GM21786 (cell line): Measurements from ENCODE around the gene ALDH2.
"Not testable (repeated sequence)": the region's sequence is repeated elsewhere in the genome, so short reads cannot be mapped to it uniquely, and the experiment has no call there.

Experiments
- ATAC-seq: cut with Tn5 transposase; IDR thresholded peaks from one replicate; pipeline ENCODE4 v1.9.1; 2021; ENCODE audit not compliant: unreplicated experiment

Gene ALDH2

GRCh38 chr12:111785651-111786050, 18.9 kb downstream of the ALDH2 start:
- ATAC-seq = no peak

DNA sequence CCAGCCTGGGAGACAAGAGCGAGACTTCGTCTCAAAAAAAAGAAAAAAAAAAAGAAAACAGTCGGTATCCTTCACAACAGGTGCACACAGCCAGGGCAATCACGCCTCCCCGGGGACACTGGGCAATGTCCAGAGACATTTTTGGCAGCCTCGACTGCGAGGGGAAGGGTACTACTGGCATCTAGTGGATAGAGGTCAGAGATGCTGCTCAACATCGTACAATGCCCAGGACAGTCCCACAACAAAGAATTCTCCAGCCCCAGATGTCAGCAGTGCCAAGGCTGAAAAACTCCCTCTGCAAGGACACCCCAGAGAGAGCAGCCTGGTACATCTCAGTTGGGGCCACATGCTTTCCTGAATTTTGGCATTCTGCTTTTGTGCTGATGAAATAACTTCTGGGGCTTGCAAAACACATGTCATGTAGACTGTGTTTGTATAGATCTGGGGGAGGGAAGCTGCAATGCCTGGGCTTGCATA, 21.5 kb downstream of the ALDH2 start:
- ATAC-seq = no peak

DNA sequence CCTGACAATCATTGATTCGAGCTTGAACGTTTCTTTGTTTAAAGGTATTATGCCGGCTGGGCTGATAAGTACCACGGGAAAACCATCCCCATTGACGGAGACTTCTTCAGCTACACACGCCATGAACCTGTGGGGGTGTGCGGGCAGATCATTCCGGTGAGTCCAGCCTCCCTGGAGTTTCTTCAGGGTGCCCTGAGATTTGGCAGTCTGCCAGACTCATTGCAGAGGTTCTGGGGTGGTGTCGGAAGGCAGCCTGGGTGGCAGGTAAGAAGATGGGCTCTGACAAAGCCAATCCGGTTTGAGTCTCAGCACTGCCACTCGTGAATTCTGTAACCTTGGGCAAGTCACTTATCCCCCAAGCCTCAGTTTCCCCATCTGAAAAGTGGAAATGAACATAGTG, 23.0 kb downstream of the ALDH2 start:
- ATAC-seq = no peak

- no peak for ATAC-seq
These were observed 24.8 kb downstream of the ALDH2 start for GRCh38 chr12:111791507-111791906.

DNA sequence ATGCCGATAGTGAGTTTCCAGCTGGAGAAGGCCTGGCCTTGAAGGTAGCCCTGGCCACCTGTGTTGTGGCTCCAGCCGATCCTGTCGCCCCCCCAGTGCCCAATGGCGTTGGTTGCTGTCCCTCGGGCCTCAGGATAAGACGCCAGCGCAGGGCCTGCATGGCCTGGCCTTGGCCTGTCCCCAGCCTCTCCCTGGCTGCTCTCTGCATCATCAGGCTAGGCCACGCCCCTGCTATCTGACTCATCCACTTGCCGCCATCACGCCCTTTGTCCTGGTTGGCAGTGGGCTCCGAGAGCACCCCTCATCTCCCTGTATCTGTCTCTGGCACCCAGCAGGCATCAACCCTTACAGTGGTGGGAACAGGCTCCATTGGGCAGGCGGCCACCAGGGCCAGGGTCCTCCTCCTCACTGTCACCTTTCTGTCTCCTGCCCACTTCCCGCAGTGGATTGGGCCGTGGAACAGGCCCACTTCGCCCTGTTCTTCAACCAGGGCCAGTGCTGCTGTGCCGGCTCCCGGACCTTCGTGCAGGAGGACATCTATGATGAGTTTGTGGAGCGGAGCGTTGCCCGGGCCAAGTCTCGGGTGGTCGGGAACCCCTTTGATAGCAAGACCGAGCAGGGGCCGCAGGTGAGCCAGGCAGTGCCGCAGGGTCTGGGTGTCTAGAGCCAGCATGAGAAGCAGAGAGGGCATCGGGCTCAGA, 25.6 kb downstream of the ALDH2 start:
- no peak for ATAC-seq

DNA sequence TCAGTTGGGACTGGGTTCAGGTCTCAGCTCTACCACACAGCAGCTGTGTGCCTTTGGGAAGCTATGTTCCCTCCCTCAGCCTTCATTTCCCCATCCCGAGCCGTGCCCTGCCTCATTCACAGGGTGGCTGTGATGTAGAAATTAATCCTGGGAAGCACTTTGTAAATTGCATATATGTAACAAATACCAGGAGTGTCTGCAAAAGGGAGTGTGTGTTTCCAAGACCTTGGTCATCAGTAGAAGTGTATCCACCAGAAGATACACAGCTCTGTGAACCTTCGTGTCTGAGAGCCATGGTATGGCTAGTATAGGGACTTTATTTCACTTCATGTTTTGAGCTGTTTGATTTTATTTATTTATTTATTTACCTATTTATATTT, 26.1 kb downstream of the ALDH2 start:
- no peak for ATAC-seq

DNA sequence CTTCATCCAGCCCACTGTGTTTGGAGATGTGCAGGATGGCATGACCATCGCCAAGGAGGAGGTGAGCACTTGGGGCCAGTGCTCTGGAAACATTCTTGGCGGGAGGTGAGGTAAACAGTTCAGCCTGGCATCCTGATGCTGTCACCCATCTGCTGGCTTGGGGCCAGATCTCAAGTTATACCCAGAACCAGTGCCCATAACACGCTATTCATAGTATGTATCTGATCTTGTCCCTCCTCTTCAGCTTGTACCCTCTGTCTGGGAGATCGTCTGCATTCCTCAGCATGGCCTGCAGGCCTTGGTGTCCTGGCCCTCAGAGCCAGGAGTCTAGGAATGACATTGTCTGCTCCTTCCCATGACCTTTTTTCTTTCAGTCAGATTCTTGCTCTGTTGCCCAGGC, 31.4 kb downstream of the ALDH2 start:
- ATAC-seq = no peak

GRCh38 chr12:111799758-111800157, 33.0 kb downstream of the ALDH2 start:
- no peak for ATAC-seq

DNA sequence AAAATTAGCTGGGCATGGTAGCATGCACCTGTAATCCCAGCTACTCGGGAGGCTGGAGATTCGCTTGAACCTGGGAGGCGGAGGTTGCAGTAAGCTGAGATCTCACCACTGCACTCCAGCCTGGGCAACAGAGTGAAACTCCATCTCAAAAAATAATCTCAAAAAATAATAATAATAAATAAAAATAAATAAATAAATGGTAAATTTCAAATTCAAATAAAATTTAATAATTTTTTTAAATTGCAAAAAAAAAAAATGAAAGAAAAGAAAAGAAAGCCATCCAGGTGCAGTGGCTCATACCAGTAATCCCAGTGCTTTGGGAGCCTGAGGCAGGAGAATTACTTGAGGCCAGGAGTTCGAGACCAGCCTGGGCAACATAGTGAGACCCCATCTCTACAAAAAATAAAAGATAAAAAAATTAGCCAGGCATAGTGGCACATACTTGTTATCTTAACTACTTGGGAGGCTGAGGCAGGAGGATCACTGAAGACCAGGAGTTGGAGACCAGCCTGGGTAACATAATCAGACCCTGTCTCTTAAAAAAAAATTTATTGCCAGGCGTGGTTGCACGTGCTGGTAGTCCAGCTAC, 36.4 kb downstream of the ALDH2 start:
- no peak for ATAC-seq

DNA sequence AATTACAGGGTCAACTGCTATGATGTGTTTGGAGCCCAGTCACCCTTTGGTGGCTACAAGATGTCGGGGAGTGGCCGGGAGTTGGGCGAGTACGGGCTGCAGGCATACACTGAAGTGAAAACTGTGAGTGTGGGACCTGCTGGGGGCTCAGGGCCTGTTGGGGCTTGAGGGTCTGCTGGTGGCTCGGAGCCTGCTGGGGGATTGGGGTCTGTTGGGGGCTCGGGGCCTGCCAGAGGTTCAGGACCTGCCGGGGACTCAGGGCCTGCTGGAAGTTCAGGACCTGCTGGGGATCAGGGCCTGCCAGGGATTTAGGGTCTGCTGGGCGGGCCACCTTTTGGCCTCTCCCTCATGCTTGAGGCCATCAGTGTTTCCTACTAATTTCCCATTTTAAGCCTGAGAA, 37.1 kb downstream of the ALDH2 start:
- no peak for ATAC-seq

GRCh38 chr12:111806304-111806703, 39.6 kb downstream of the ALDH2 start:
- ATAC-seq = no peak

DNA sequence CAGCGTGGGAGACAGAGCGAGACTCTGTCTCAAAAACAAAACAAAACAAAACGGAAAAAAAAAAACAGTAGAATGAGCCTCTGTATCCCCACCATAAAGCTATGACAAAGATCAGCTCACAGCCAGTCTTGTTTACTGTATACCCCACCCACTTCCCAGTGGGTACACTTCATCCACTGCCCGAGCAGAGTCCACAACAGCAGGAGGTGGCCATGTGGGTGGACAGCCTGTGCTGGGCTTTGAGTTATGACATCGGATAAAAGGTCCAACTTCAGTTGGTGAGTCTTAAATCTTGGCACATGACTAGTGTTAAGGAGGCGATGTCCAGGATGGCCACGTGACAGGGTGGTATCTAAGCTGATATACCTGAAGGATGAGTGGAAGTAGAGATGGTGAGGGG, 40.5 kb downstream of the ALDH2 start:
- ATAC-seq = no peak

- no peak for ATAC-seq
These were observed 46.4 kb downstream of the ALDH2 start for GRCh38 chr12:111812881-111813741.

DNA sequence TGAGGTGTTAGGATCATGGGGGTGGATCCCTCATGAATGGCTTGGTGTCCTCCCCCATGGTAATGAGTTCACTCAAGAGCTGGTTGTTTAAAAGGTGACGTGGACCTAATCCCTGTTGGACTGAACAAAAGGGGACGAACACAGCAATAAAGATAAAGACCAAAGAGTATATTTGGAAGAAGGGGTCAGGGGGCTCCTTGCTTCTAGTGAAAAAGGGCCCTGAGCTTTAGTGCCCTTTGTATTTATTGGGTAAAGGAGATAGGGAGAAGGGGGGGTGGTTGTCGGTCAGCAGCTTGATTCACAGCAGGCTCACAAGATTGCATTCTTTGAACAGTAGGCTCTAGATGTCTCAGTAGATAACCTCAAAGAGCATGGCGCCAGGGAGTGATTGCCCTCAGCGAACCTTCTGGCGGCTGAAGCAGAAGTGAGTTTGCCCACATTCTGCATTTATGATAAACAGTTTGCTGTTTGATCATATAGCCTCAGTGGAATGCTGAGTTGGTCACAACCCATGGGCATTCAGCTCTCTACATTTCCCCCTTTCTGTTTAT, 49.4 kb downstream of the ALDH2 start:
- ATAC-seq = no peak

DNA sequence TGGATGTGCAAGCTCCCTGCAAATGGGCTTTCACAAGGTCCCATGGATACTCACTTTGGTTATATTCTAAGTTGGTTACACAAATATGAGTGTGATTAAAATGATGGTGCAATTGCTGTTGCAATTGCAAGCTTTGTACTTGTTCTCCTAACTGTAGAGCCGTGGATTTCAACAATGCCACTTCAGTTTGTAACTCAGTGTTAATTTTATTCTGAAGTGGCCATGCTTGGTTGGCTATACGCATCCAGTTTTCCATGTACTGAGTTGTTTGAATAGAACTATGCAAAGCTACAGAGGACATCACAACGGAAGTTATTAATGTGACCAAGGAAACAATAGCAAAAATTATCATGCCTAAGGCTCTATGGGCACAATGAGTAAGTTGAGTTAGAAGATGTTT, 50.2 kb downstream of the ALDH2 start:
- ATAC-seq = not testable (repeated sequence)

GRCh38 chr12:111818340-111818739, 51.6 kb downstream of the ALDH2 start:
- ATAC-seq = no peak

GRCh38 chr12:111819191-111820158, 52.7 kb downstream of the ALDH2 start:
- no peak for ATAC-seq

- ATAC-seq = not testable (repeated sequence)
These were observed 54.1 kb downstream of the ALDH2 start for GRCh38 chr12:111820828-111821227.

DNA sequence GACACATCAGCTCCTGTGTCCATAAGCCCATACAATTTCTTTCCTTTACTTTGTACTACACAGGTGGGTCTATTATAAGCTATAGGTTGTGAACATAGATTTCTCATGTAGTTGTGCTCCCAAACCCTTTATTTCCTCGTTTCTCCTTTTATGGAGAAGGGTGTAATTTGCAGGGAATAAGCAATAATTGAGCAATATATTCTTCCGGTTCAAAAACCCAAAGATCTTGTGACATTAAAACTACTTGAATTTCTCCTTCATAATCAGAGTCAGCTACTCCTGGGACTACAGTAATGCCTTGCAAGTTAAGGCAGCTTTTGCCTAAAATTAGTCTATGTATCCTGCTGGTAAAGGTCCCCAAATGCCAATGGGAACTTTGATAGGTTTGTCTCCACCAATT, 56.2 kb downstream of the ALDH2 start:
- no peak for ATAC-seq

DNA sequence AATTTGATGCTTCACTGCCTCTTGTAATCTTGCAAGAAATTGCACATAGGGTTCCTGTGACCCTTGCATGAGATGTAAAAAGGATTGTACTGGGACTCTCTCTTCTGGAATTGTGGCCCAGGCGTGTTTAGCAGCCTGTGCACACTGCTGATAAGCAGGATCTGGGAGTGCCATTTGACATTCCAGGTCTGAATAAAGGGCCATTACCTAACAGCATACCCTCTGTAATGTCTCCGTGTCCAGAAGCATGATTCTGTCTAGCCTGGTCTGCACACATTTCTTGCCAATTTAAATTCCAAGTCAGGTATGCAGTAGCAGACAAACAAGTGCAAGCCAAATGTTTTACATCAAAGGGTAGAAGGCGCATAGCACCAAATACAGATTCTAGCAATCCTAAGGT, 57.2 kb downstream of the ALDH2 start:
- ATAC-seq = no peak
